Middle frontal gyrus (tissue), 1 donor: ENCODE data around the gene NPM1.

Experiments used
- DNase-seq: peaks from one replicate; pipeline ENCODE4 v3.0.0-alpha.2; 2015; ENCODE audit warnings: low spot score; ENCODE audit errors: extremely low spot score

NPM1 gene

GRCh38 chr5:171427318-171428167, 39.9 kb downstream of the NPM1 start:
- DNase-seq: no peak

GRCh38 chr5:171428168-171428696, 40.6 kb downstream of the NPM1 start:
- DNase-seq: no peak

- DNase-seq: no peak
Measured at GRCh38 chr5:171428809-171429542, 41.3 kb downstream of the NPM1 start.

- no peak for DNase-seq
Measured at GRCh38 chr5:171429543-171429910, 41.9 kb downstream of the NPM1 start.

- DNase-seq: no peak
Measured at GRCh38 chr5:171431251-171431777, 43.7 kb downstream of the NPM1 start.

GRCh38 chr5:171432076-171432475, 44.4 kb downstream of the NPM1 start:
- DNase-seq: no peak

GRCh38 chr5:171432583-171433351, 45.1 kb downstream of the NPM1 start:
- DNase-seq: no peak

- DNase-seq: no peak
Measured at GRCh38 chr5:171433352-171433698, 45.7 kb downstream of the NPM1 start.

- DNase-seq: no peak
Measured at GRCh38 chr5:171433982-171434676, 46.5 kb downstream of the NPM1 start.

- no peak for DNase-seq
Measured at GRCh38 chr5:171434874-171435273, 47.2 kb downstream of the NPM1 start.

GRCh38 chr5:171435908-171436307, 48.3 kb downstream of the NPM1 start:
- no peak for DNase-seq

GRCh38 chr5:171436804-171437285, 49.2 kb downstream of the NPM1 start:
- DNase-seq: no peak

- DNase-seq: no peak
Measured at GRCh38 chr5:171437286-171437821, 49.7 kb downstream of the NPM1 start.

- no peak for DNase-seq
Measured at GRCh38 chr5:171438738-171439137, 51.1 kb downstream of the NPM1 start.

- no peak for DNase-seq
Measured at GRCh38 chr5:171441246-171441791, 53.7 kb downstream of the NPM1 start.

GRCh38 chr5:171442287-171443042, 54.8 kb downstream of the NPM1 start:
- DNase-seq: no peak

GRCh38 chr5:171444582-171444981, 56.9 kb downstream of the NPM1 start:
- no peak for DNase-seq

- DNase-seq: no peak
Measured at GRCh38 chr5:171445644-171446516, 58.2 kb downstream of the NPM1 start.
